B cell (primary cell): Measurements from ENCODE around the gene MDFI. TPM values are rescaled to one million over a fixed set of nuclear protein-coding genes. Genes with fewer than 3 reads are reported as not detected.

Source experiments
- ATAC-seq: fragments of 200-7000 bp; cut with Tn5 transposase; one replicate; pipeline ENCODE4 v1.10.0; 2021; ENCODE audit warnings: low read depth, mild to moderate bottlenecking, moderate number of reproducible peaks, moderate library complexity
- CTCF ChIA-PET: fragments of 350-600 bp; sonication (Branson Sonifier 250); formaldehyde crosslinking; loops from one replicate; lab custom pipeline; 2021; ENCODE audit warnings: antibody characterized with exemption, inconsistent platforms; lab: Charles Lee
- POLR2A ChIA-PET: fragments of 350-600 bp; sonication (Branson Sonifier 250); formaldehyde crosslinking; loops from one replicate; lab custom pipeline; 2021; ENCODE audit warnings: antibody characterized with exemption; lab: Charles Lee
- DNase-seq: peaks from one replicate; pipeline ENCODE4 v3.0.0; 2013
- H2AFZ ChIP-seq: 2 replicates; pipeline ENCODE4 v1.6.1; 2012; ENCODE audit warnings: mild to moderate bottlenecking, low read depth, low read length; ENCODE audit not compliant: insufficient read depth, poor library complexity, severe bottlenecking
- H3K27ac ChIP-seq, 2 donors: 1 replicate in 1 of 2; 2 replicates in 1 of 2; pipeline ENCODE4 v1.5.1; 2012 to 2013; ENCODE audit warnings: low read length in 2 of 2, mild to moderate bottlenecking in 2 of 2, moderate library complexity in 1 of 2
- H3K27me3 ChIP-seq, 4 experiments: fragments of 200-600 bp in 1 of 4; sonication (generic) in 1 of 4; replicated peaks in 1 of 4; 1 replicate in 2 of 4; 2 replicates in 2 of 4; pipeline versions ENCODE4 v1.6.1 to v1.7.0; 2013 to 2016; ENCODE audit warnings: low read length in 3 of 4, mild to moderate bottlenecking in 2 of 4, mixed read lengths in 1 of 4, moderate library complexity in 1 of 4; ENCODE audit not compliant: insufficient read depth in 4 of 4, control insufficient read depth in 3 of 4; ENCODE audit errors: control extremely low read depth in 1 of 4
- H3K36me3 ChIP-seq, 2 experiments: replicated peaks in 1 of 2; 1 replicate in 1 of 2; 2 replicates in 1 of 2; pipeline versions ENCODE4 v1.6.1 to v1.7.1; 2013; ENCODE audit warnings: low read length in 1 of 2; ENCODE audit not compliant: insufficient read depth in 2 of 2, control insufficient read depth in 1 of 2; ENCODE audit errors: control extremely low read depth in 1 of 2, extremely low read depth in 1 of 2
- H3K4me1 ChIP-seq, 2 donors: fragments of 200-600 bp in 1 of 2; sonication (generic) in 1 of 2; 1 replicate in 1 of 2; 2 replicates in 1 of 2; pipeline versions ENCODE4 v1.5.1 to v1.6.1; 2013 to 2017; ENCODE audit warnings: low read length in 2 of 2; ENCODE audit not compliant: control insufficient read depth in 2 of 2, insufficient read depth in 2 of 2
- H3K4me2 ChIP-seq: replicated peaks from 2 replicates; pipeline ENCODE3; 2012; ENCODE audit warnings: mild to moderate bottlenecking, low read depth, low read length; ENCODE audit not compliant: poor library complexity, severe bottlenecking
- H3K4me3 ChIP-seq, 5 experiments: fragments of 200-600 bp in 1 of 5; sonication (generic) in 1 of 5; 1 replicate in 3 of 5; 2 replicates in 2 of 5; pipeline versions ENCODE4 v1.5.1 to v1.7.0; 2011 to 2016; ENCODE audit warnings: low read length in 4 of 5, mild to moderate bottlenecking in 4 of 5, low read depth in 2 of 5, control low read depth in 1 of 5, moderate library complexity in 1 of 5; ENCODE audit not compliant: insufficient read depth in 1 of 5; ENCODE audit errors: control extremely low read depth in 1 of 5, extremely low read depth in 1 of 5
- H3K79me2 ChIP-seq: fragments of 200-600 bp; sonication (generic); one replicate; pipeline ENCODE4 v1.6.0; 2016; ENCODE audit warnings: low read length; ENCODE audit not compliant: control insufficient read depth, insufficient read depth
- H3K9ac ChIP-seq: fragments of 200-600 bp; sonication (generic); 2 replicates; pipeline ENCODE4 v1.6.1; 2017; ENCODE audit warnings: mild to moderate bottlenecking, low read length, moderate library complexity
- H3K9me3 ChIP-seq, 3 donors: one replicate each; pipeline versions ENCODE4 v1.6.1 to v1.7.1; 2013; ENCODE audit warnings: low read length in 2 of 3; ENCODE audit not compliant: control insufficient read depth in 2 of 3, insufficient read depth in 1 of 3; ENCODE audit errors: control extremely low read depth in 1 of 3
- H4K20me1 ChIP-seq: 2 replicates; pipeline ENCODE4 v1.6.0; 2012; ENCODE audit warnings: mild to moderate bottlenecking, low read length; ENCODE audit not compliant: insufficient read depth, control insufficient read depth, poor library complexity, severe bottlenecking
- H3K27ac Mint-ChIP-seq: one replicate; pipeline ENCODE4 v1.8.0; 2021; ENCODE audit warnings: mixed read lengths
- H3K27me3 Mint-ChIP-seq: one replicate; pipeline ENCODE4 v1.8.0; 2021; ENCODE audit warnings: mixed read lengths
- H3K4me1 Mint-ChIP-seq: one replicate; pipeline ENCODE4 v1.8.0; 2021; ENCODE audit warnings: mixed read lengths
- H3K4me3 Mint-ChIP-seq: one replicate; pipeline ENCODE4 v1.8.0; 2021; ENCODE audit warnings: mixed read lengths
- H3K9me3 Mint-ChIP-seq: one replicate; pipeline ENCODE4 v1.8.0; 2022; ENCODE audit warnings: mixed read lengths; ENCODE audit not compliant: insufficient read depth
- CTCF ChIP-seq: fragments of 200-600 bp; IDR thresholded peaks from one replicate; pipeline ENCODE4 v1.8.0; 2022; ENCODE audit warnings: antibody characterized with exemption, mild to moderate bottlenecking
- EZH2 ChIP-seq: IDR thresholded peaks from 2 replicates; pipeline ENCODE4 v1.6.1; 2012; ENCODE audit warnings: borderline replicate concordance, low read depth, mild to moderate bottlenecking, moderate library complexity, low read length; ENCODE audit not compliant: insufficient read depth, poor library complexity, severe bottlenecking
- WGBS: methylation state at CpG from one replicate; pipeline ENCODE4 v1.1.5; 2013; ENCODE audit warnings: missing lambda C conversion rate; ENCODE audit not compliant: insufficient coverage; 5-methylcytosine and 5-hydroxymethylcytosine counted together
- intact Hi-C: fragments of 100-400 bp; cut with micrococcal nuclease; formaldehyde crosslinking; loops from one replicate; pipeline ENCODE4 v1.10.0; 2022
- polyA plus RNA-seq: library from polyadenylated mRNA; depleted of rRNA; stranded (reverse); fragments of >200 nt; gene quantifications from 2 replicates; pipeline ENCODE4 v1.2.3, GENCODE V29; 2012
- total RNA-seq, 2 donors: library from RNA; stranded (reverse); fragments of 120-200 nt in 1 of 2; gene quantifications; 1 replicate in 1 of 2; 2 replicates in 1 of 2; pipeline versions ENCODE4 v1.2.3 to v1.2.4, GENCODE V29; 2013 to 2022

The MDFI gene
- total and polyA plus RNA-seq, 2 donors (not counting 1 experiment from before 2014, with no cell fraction given), result not detected

- H4K20me1 ChIP-seq, result no peaks in the 10 kb centered on the region
- peaks cover 0 to 3% (median 0%) of the 10 kb centered on the region in 4 experiments for H3K27me3 ChIP-seq
- no peak overlapping the region for H3K27ac ChIP-seq
- TF ChIP-seq EZH2, result no peak
- TF ChIP-seq CTCF, result no peak
- ChIA-PET CTCF (interaction anchor here (1.0 to 1.8 kb wide), 8 partner anchors 9 to 181 kb away, joined by 3 to 5 read pairs (median 4); no protein-coding TSS in a partner anchor), POLR2A (no interaction called here)
- H3K27me3 Mint-ChIP-seq, result peaks cover 12% of the 10 kb centered on the region
- peaks cover 10% of the 10 kb centered on the region for H3K4me1 Mint-ChIP-seq
- H3K36me3 ChIP-seq, result no peaks in the 10 kb centered on the region
- WGBS, result 64% methylated on average over 3 of the region's 3 CpGs
- H3K4me2 ChIP-seq, result no peak overlapping the region
- DNase-seq (no peak), ATAC-seq (no peak)
- intact Hi-C loops, result no loop called here
- H3K4me3 Mint-ChIP-seq, result no peak overlapping the region
- H3K9me3 ChIP-seq, result no peaks in the 10 kb centered on the region
- no peak overlapping the region for H2AFZ ChIP-seq
- no peaks in the 10 kb centered on the region for H3K79me2 ChIP-seq
- no peaks in the 10 kb centered on the region for H3K9me3 Mint-ChIP-seq
- H3K4me1 ChIP-seq, result peaks cover 4 to 13% of the 10 kb centered on the region in 2 donors
- H3K27ac Mint-ChIP-seq, result no peak overlapping the region
- H3K4me3 ChIP-seq, result no peak overlapping the region
- H3K9ac ChIP-seq, result no peak overlapping the region
These were observed 32.6 kb upstream of the MDFI start for GRCh38 chr6:41605649-41606048.

GRCh38 chr6:41607036-41607435 is 31.2 kb upstream of the MDFI start:
- Mint-ChIP-seq H3K27ac (no peak overlapping the region), H3K4me1 (peaks cover 10% of the 10 kb centered on the region), H3K4me3 (no peak overlapping the region), H3K27me3 (peaks cover 17% of the 10 kb centered on the region), H3K9me3 (no peaks in the 10 kb centered on the region)
- Histone ChIP-seq H2AFZ (no peak overlapping the region), H3K36me3 (no peaks in the 10 kb centered on the region), H3K27me3 (peaks cover 0 to 3% (median 0%) of the 10 kb centered on the region in 4 experiments), H4K20me1 (no peaks in the 10 kb centered on the region), H3K79me2 (no peaks in the 10 kb centered on the region), H3K4me2 (no peak overlapping the region), H3K4me3 (no peak overlapping the region), H3K9ac (no peak overlapping the region), H3K27ac (no peak overlapping the region), H3K4me1 (peaks cover 4 to 13% of the 10 kb centered on the region in 2 donors), H3K9me3 (no peaks in the 10 kb centered on the region)
- intact Hi-C loops, result no loop called here
- ChIA-PET POLR2A (no interaction called here), CTCF (no interaction called here)
- WGBS, result 100% methylated on average over 1 of the region's 5 CpGs
- DNase-seq, result no peak
- ATAC-seq, result no peak
- TF ChIP-seq EZH2 (no peak), CTCF (no peak)
